ENCODE results near the gene C1QL4. TPM values are rescaled to one million over a fixed set of nuclear protein-coding genes. Genes with fewer than 3 reads are reported as not detected.

Gene C1QL4
- total and polyA plus RNA-seq, 9 of the 15 experiments (the other 6 are each of a cell fraction or from before 2014, with no cell fraction given), result 0.08 to 2.1 (median 0.31) TPM

- TF ChIP-seq RAD51 (IDR thresholded peaks at IDR 0.05; ENCODE audit: borderline replicate concordance, low read depth) (no peak), PKNOX1 (IDR thresholded peaks at IDR 0.05) (peak; percentile 31), MLLT1 (IDR thresholded peaks at IDR 0.05) (no peak), STAT5A (IDR thresholded peaks at IDR 0.05; ENCODE audit: borderline replicate concordance, low read length) (no peak), KDM2B (CRISPR knock-in tag; IDR thresholded peaks at IDR 0.05) (no peak), RBM14 (IDR thresholded peaks at IDR 0.05; ENCODE audit: borderline replicate concordance, insufficient read depth, low read depth, low read length) (no peak), BCOR (IDR thresholded peaks at IDR 0.05) (peak; percentile 98), ZNF76 (CRISPR knock-in tag; IDR thresholded peaks at IDR 0.05; ENCODE audit: borderline replicate concordance) (no peak), ELF1 (tag; IDR thresholded peaks at IDR 0.05) (no peak), ZNF444 (CRISPR knock-in tag; IDR thresholded peaks at IDR 0.05) (no peak), SAP30 (IDR thresholded peaks at IDR 0.05; ENCODE audit: borderline replicate concordance, insufficient read depth, low read depth, low read length, poor library complexity, severe bottlenecking) (no peak), ARID4B (CRISPR knock-in tag; IDR thresholded peaks at IDR 0.05) (no peak), ZNF277 (CRISPR knock-in tag; IDR thresholded peaks at IDR 0.05; ENCODE audit: borderline replicate concordance) (no peak), HNRNPK (IDR thresholded peaks at IDR 0.05; ENCODE audit: low read depth, low read length, poor library complexity, severe bottlenecking) (no peak), FOXP1 (CRISPR knock-in tag; IDR thresholded peaks at IDR 0.05) (no peak), ZBTB26 (CRISPR knock-in tag; IDR thresholded peaks at IDR 0.05) (no peak), ZNF384 (IDR thresholded peaks at IDR 0.05; ENCODE audit: low read depth, low read length) (no peak)
Observed at GRCh38 chr12:49288412-49288853, 48.6 kb downstream of the C1QL4 start (continued).

All from K562 (cell line).